ENCODE data around the gene NPFFR1.

NPFFR1 gene

GRCh38 chr10:70289739-70290138, 5.9 kb upstream of the NPFFR1 start:
- in situ Hi-C loops (cut with MboI; ENCODE audit: low sequenced_read_pairs), result no loop called here

- in situ Hi-C loops (cut with MboI; ENCODE audit: low sequenced_read_pairs), result no loop called here
Observed at GRCh38 chr10:70286616-70287015, 2.8 kb upstream of the NPFFR1 start.

GRCh38 chr10:70285476-70285831, 1.6 kb upstream of the NPFFR1 start:
- in situ Hi-C loops (cut with MboI; ENCODE audit: low sequenced_read_pairs), result no loop called here

GRCh38 chr10:70284542-70285475, 1.0 kb upstream of the NPFFR1 start:
- in situ Hi-C loops (cut with MboI; ENCODE audit: low sequenced_read_pairs), result no loop called here

GRCh38 chr10:70283071-70283444, 746 bp downstream of the NPFFR1 start:
- in situ Hi-C loops (cut with MboI; ENCODE audit: low sequenced_read_pairs), result no loop called here

GRCh38 chr10:70281609-70282008, 2.2 kb downstream of the NPFFR1 start:
- in situ Hi-C loops (cut with MboI; ENCODE audit: low sequenced_read_pairs), result no loop called here

- in situ Hi-C loops (cut with MboI; ENCODE audit: low sequenced_read_pairs), result no loop called here
Observed at GRCh38 chr10:70280099-70280498, 3.7 kb downstream of the NPFFR1 start.

GRCh38 chr10:70277396-70278030, 6.3 kb downstream of the NPFFR1 start:
- in situ Hi-C loops (cut with MboI; ENCODE audit: low sequenced_read_pairs), result no loop called here

- in situ Hi-C loops (cut with MboI; ENCODE audit: low sequenced_read_pairs), result loop anchor here (5.0 kb wide), 1 partner anchor 83 kb away; no protein-coding TSS in a partner anchor
Observed at GRCh38 chr10:70274643-70275042, 9.2 kb downstream of the NPFFR1 start.

GRCh38 chr10:70272925-70273316, 10.9 kb downstream of the NPFFR1 start:
- in situ Hi-C loops (cut with MboI; ENCODE audit: low sequenced_read_pairs), result loop anchor here (5.0 kb wide), 1 partner anchor 84 kb away; no protein-coding TSS in a partner anchor

- in situ Hi-C loops (cut with MboI; ENCODE audit: low sequenced_read_pairs), result loop anchor here (5.0 kb wide), 1 partner anchor 85 kb away; no protein-coding TSS in a partner anchor
Observed at GRCh38 chr10:70271996-70272924, 11.5 kb downstream of the NPFFR1 start.

GRCh38 chr10:70270952-70271351, 12.9 kb downstream of the NPFFR1 start:
- in situ Hi-C loops (cut with MboI; ENCODE audit: low sequenced_read_pairs), result loop anchor here (5.0 kb wide), 1 partner anchor 86 kb away; no protein-coding TSS in a partner anchor

- in situ Hi-C loops (cut with MboI; ENCODE audit: low sequenced_read_pairs), result loop anchor here (5.0 kb wide), 1 partner anchor 88 kb away; no protein-coding TSS in a partner anchor
Observed at GRCh38 chr10:70269741-70270140, 14.1 kb downstream of the NPFFR1 start.

GRCh38 chr10:70268376-70268775, 15.4 kb downstream of the NPFFR1 start:
- in situ Hi-C loops (cut with MboI; ENCODE audit: low sequenced_read_pairs), result no loop called here

GRCh38 chr10:70267161-70267933, 16.5 kb downstream of the NPFFR1 start:
- in situ Hi-C loops (cut with MboI; ENCODE audit: low sequenced_read_pairs), result no loop called here

GRCh38 chr10:70266701-70267100, 17.1 kb downstream of the NPFFR1 start:
- in situ Hi-C loops (cut with MboI; ENCODE audit: low sequenced_read_pairs), result no loop called here

GRCh38 chr10:70266056-70266455, 17.7 kb downstream of the NPFFR1 start:
- in situ Hi-C loops (cut with MboI; ENCODE audit: low sequenced_read_pairs), result no loop called here

GRCh38 chr10:70265032-70265689, 18.6 kb downstream of the NPFFR1 start:
- in situ Hi-C loops (cut with MboI; ENCODE audit: low sequenced_read_pairs), result no loop called here

GRCh38 chr10:70260734-70261133, 23.1 kb downstream of the NPFFR1 start:
- in situ Hi-C loops (cut with MboI; ENCODE audit: low sequenced_read_pairs), result no loop called here

- in situ Hi-C loops (cut with MboI; ENCODE audit: low sequenced_read_pairs), result no loop called here
Observed at GRCh38 chr10:70260259-70260658, 23.5 kb downstream of the NPFFR1 start.
